DND-41 (cell line): Measurements from ENCODE around the gene ZNF430.
"Not testable (repeated sequence)": the region's sequence is repeated elsewhere in the genome, so short reads cannot be mapped to it uniquely, and the experiment has no call there.

Source experiments
- EZH2 ChIP-seq: IDR thresholded peaks from 3 replicates; pipeline ENCODE4 v1.6.1; 2012; ENCODE audit warnings: borderline replicate concordance, low read depth, mild to moderate bottlenecking, moderate library complexity, low read length, inconsistent platforms; ENCODE audit not compliant: severe bottlenecking
- TF ChIP-seq, protein P1 (sequence below): IDR thresholded peaks from 2 replicates; pipeline ENCODE4 v1.5.1; 2012; ENCODE audit warnings: borderline replicate concordance, low read length, moderate library complexity, mild to moderate bottlenecking; ENCODE audit not compliant: poor library complexity, severe bottlenecking; ENCODE audit errors: extremely low read depth

- TF ChIP-seq EZH2, result not testable (repeated sequence)
- TF ChIP-seq, protein P1, sequence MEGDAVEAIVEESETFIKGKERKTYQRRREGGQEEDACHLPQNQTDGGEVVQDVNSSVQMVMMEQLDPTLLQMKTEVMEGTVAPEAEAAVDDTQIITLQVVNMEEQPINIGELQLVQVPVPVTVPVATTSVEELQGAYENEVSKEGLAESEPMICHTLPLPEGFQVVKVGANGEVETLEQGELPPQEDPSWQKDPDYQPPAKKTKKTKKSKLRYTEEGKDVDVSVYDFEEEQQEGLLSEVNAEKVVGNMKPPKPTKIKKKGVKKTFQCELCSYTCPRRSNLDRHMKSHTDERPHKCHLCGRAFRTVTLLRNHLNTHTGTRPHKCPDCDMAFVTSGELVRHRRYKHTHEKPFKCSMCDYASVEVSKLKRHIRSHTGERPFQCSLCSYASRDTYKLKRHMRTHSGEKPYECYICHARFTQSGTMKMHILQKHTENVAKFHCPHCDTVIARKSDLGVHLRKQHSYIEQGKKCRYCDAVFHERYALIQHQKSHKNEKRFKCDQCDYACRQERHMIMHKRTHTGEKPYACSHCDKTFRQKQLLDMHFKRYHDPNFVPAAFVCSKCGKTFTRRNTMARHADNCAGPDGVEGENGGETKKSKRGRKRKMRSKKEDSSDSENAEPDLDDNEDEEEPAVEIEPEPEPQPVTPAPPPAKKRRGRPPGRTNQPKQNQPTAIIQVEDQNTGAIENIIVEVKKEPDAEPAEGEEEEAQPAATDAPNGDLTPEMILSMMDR, result not testable (repeated sequence)
Observed at GRCh38 chr19:21021238-21021637, 781 bp downstream of the ZNF430 start.
